ENCODE data around the gene CDC40.
"Not testable (repeated sequence)": the region's sequence is repeated elsewhere in the genome, so short reads cannot be mapped to it uniquely, and the experiment has no call there.

Gene CDC40

DNA sequence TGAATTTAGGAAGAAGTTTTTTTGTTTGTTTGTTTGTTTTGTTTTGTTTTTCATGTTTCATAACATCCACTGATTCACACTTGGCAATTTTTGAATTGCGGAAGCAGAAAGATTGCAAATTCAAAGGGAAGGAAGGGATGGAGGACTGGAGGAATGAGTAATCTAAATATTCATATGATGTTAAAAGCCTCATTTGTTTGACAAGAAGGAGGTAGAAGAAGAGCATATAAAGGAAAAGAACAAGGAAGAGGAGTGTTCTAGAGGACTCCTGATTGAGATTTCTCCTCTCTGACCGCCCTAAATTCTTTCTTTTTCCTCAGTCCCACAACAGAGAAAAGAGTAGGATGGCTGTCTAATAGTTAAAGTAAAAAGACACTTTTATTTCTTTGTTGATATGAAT is 89.4 kb downstream of the CDC40 start:
- no peak for DNase-seq

DNA sequence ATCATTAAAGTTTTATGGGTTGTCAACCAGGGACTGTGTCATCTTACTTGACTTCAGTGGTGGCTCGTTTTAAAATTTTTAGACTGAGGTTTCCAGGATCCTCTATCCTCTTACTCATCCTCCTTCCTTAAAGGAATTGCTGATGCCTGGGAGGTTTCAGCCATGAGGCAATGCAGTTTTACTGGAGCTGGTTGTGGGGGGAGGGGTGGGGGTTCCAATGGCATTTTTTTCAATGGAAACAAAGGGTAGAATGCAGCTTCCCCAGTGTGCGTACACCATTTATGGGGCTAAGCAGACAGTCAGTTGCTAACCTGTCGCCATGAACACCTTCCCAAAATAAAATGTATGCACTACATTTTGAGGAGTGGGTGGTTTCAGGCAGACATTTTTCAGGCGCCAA is 89.9 kb downstream of the CDC40 start:
- DNase-seq: no peak

DNA sequence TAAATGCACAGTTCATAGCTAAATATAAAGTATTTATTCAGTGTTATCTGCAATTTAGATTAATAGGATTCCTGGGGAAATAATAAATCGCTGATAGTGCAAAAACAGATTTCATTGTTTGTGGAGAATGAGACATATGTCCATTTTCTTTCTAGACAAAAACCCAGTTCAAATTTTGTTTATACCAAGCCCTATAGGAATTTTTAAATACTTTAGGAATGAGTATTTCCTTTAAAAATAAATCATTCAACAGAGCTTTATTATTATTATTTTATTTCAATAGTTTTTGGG is 91.5 kb downstream of the CDC40 start:
- DNase-seq: no peak

DNA sequence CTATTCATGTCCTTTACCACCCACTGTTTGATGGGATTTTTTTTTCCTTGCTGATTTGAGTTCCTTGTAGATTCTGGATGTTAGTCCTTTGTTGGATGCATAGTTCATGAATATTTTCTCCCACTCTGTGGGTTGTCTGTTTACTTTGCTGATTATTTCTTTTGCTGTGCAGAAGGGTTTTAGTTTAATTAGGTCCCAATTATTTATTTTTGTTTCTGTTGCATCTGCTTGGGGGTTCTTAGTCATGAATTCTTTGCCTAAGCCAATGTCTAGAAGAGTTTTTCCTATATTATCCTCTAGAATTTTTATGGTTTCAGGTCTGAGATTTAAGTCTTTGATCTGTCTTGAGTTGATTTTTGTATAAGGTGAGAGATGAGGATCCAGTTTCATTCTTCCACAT is 92.6 kb downstream of the CDC40 start:
- DNase-seq: not testable (repeated sequence)

DNA sequence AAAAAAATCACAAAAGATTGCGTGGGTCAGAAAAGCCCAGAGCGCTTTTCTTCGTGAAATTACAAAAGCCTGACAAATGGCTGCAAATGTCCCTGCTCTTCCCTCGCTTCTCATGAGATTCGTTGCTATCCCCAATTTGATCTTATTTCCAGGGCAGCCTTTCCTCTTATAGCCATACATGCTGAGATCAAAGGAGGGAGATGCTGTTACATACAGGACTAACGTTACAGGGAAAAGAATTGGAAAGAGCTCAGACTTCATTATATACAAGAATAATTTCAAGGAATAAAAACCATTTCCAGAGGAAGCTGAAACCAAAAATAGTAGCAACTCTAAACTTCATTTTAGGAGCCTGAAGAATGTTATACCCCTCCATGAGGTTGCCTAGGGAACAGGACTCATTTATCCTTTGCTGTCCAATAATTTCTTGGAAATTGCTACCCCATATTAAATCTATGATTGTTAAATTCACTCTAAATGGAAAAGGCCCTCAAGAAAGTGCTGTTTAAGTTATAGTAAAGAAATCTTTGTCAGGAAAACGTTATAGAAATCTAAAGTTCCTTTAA is 97.0 kb downstream of the CDC40 start:
- DNase-seq: no peak

Data from anterior cingulate cortex (tissue), 58 donors.